ENCODE measurements around the gene NEDD4L. TPM values are rescaled to one million over a fixed set of nuclear protein-coding genes. Genes with fewer than 3 reads are reported as not detected.

Gene NEDD4L
- total RNA-seq, 2 donors from 2014 or later, result 149 to 212 TPM

GRCh38 chr18:58044370-58045241 is 580 bp downstream of the NEDD4L start:
- Histone ChIP-seq H3K4me3 (peak overlapping the region; percentile 99), H3K27ac (peak overlapping the region; percentile 88), H3K36me3 (no peaks in the 10 kb centered on the region), H3K9me3 (no peaks in the 10 kb centered on the region), H3K27me3 (no peaks in the 10 kb centered on the region), H3K4me1 (peaks cover 6% of the 10 kb centered on the region), H3K9ac (ENCODE audit: low read depth in 2 of 2, low read length in 2 of 2) (peak overlapping the region; percentile 83 to 92)
- peak; percentile 64 for DNase-seq
- intact Hi-C loops (cut with DNase I), result loop anchor here (5.0 to 10.0 kb wide), 2 partner anchors 78 to 160 kb away; no protein-coding TSS in a partner anchor
- no peak for TF ChIP-seq CTCF (IDR thresholded peaks at IDR 0.05)

- intact Hi-C loops (cut with DNase I), result loop anchor here (5.0 to 10.0 kb wide), 2 partner anchors 77 to 161 kb away; no protein-coding TSS in a partner anchor
- DNase-seq, result peak; percentile 83
- no peak for TF ChIP-seq CTCF (IDR thresholded peaks at IDR 0.05)
- peak overlapping the region; percentile 83 to 92 for H3K9ac ChIP-seq (ENCODE audit: low read depth in 2 of 2, low read length in 2 of 2)
- peaks cover 6% of the 10 kb centered on the region for H3K4me1 ChIP-seq
- H3K4me3 ChIP-seq, result peak overlapping the region; percentile 99
- no peaks in the 10 kb centered on the region for H3K9me3 ChIP-seq
- no peaks in the 10 kb centered on the region for H3K36me3 ChIP-seq
- H3K27ac ChIP-seq, result peak overlapping the region; percentile 88
- no peaks in the 10 kb centered on the region for H3K27me3 ChIP-seq
These were observed 1.4 kb downstream of the NEDD4L start for GRCh38 chr18:58045242-58046092.

- Histone ChIP-seq H3K36me3 (no peaks in the 10 kb centered on the region), H3K9ac (ENCODE audit: low read depth in 2 of 2, low read length in 2 of 2) (peak overlapping the region in 1 of 2 donors; percentile 92), H3K27me3 (no peaks in the 10 kb centered on the region), H3K27ac (no peak overlapping the region), H3K9me3 (no peaks in the 10 kb centered on the region), H3K4me1 (peaks cover 6% of the 10 kb centered on the region), H3K4me3 (peak overlapping the region; percentile 99)
- DNase-seq, result no peak
- intact Hi-C loops (cut with DNase I), result loop anchor here (5.0 to 10.0 kb wide), 2 partner anchors 76 to 161 kb away; no protein-coding TSS in a partner anchor
- TF ChIP-seq CTCF (IDR thresholded peaks at IDR 0.05), result no peak
These were observed 2.2 kb downstream of the NEDD4L start for GRCh38 chr18:58046093-58046793.

- no peaks in the 10 kb centered on the region for H3K36me3 ChIP-seq
- H3K9ac ChIP-seq (ENCODE audit: low read depth in 2 of 2, low read length in 2 of 2), result no peak overlapping the region
- no peak overlapping the region for H3K4me3 ChIP-seq
- TF ChIP-seq CTCF (IDR thresholded peaks at IDR 0.05), result no peak
- intact Hi-C loops (cut with DNase I), result loop anchor here (5.0 to 10.0 kb wide), 2 partner anchors 75 to 162 kb away; no protein-coding TSS in a partner anchor
- H3K4me1 ChIP-seq, result peaks cover 6% of the 10 kb centered on the region
- no peaks in the 10 kb centered on the region for H3K27me3 ChIP-seq
- DNase-seq, result no peak
- H3K9me3 ChIP-seq, result no peaks in the 10 kb centered on the region
- no peak overlapping the region for H3K27ac ChIP-seq
These were observed 2.9 kb downstream of the NEDD4L start for GRCh38 chr18:58046794-58047555.

Data from colonic mucosa (tissue), 4 donors.